ENCODE results near the gene TMOD3.
"Not testable (repeated sequence)": the region's sequence is repeated elsewhere in the genome, so short reads cannot be mapped to it uniquely, and the experiment has no call there.

Gene TMOD3

DNA sequence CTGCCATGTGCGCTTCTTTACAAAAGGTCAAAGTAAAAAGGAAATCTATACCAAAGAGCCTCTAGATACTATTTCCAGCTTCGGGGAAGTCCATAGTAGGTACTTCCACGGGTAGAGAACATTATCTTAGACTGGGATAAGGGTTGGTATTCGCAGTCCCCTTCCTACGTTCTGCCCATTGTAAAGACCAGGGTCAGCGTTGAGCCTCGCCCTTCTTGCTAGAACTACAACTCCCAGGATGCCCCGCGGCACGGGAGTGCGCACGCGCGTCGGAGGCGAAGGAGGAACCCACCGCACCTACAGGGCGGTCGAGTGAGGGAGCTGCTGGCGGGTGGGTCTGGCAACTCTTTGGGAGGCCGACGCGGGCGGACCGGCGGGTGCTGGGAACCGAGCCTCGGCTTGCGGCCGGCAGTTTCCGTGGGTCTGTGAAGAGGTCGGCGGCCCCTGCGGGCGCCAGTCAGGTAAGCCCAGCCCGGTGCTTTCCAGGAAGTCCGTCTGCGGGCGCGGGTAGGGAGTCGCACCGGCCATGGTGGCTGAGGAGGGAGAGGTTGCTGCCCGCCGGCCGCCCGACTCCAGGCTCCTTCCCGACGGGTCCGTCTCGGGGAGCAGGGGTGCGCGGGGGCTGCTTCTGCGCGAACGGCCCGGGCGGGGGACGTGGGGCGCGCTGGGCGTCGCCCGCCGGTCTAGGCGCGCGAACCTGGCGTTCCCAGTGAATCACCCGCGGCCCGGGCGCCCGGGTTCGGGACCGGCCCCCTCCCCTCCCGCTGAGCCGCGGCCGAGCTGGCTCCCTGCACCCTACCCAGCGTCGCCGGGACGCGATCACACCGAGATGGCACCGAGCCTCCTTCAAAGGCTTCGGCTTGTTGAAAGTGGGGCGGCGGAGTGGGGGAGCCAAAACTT, at the start of gene TMOD3:
Gene TMOD3, plus strand, starts transcription at position 278 of the 900 bp plus-strand sequence. CDS start 33,232 bp downstream, outside the sequence.
- DNase-seq: peak; percentile 62

DNA sequence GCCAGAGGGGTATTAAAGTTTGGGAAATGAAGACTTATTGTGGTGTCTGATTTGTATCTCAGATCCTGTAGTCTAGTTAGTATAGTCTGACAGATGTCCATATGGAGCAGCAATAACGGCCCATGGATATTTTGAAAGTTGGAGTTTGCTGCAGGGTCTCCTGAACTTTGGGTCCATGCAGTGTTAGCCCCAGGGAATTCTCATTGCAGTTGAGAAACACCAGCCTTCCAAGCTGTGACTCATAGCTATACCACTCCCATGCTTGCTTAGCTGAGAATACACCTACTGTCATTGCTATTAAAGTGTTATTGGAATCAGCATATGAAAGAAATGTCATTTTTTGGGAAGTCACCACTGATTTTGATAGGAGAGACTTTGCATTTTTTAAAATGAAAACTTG, 48.8 kb upstream of the TMOD3 start:
- no peak for DNase-seq

DNA sequence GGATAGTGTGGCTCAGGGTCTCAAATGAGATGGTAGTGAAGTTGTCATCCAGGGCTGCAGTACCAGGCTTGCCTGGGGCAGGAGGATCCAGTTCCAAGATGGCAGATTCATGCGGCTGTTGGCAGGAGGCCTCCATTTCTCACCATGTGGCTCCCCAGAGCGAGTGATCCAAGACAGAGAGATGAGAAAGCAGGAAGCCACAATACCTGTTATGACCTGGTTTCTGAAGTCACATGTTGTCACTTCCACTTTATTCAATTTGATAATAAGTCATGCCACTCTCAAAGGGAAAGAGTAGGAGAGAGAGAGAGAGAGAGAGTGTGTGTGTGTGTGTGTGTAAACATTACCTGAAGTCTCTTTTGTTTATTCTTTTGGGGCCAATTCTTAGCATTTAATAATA, 47.9 kb upstream of the TMOD3 start:
- DNase-seq: no peak

DNA sequence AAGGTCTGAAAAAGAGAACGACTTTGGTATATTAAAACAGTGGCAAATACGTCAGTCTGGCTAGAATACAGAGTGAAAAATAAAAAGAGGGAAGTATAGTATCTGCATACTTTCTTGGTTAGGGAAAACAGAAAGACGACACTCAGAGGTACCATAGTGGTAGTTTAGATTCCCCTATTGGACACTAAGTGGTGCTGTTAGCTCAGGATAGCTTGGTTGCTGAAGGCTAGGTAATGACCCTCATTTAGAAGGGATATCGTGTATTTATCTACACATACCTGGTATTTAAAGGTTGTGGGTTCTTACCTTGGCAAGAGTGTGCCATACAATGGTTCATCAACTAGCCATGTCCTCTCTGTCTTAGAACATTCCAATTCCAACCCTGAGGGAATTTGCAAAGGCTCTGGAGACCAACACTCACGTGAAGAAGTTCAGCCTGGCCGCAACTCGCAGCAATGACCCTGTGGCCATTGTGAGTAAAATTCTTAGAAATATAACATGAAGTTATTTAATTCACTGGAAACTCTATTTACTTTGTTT, 47.0 kb upstream of the TMOD3 start:
- no peak for DNase-seq

DNA sequence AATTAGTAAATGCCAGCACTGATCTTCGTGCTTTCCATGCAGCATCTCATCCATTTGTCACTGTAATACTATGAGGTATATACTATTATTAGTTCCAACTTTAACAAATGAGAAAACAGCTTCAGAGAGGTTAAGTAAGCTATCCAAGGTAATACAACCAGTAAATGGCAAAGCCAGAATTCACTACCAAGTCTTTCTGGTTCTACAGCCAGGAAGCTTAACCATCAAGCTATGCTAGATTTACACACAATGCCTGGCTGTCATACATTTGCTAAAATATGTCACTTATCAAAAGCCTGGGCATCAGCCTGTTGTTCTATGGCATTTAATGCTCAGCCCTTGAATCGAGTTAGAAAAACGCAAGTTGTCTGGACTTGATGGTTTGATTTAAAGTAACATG, 45.5 kb upstream of the TMOD3 start:
- no peak for DNase-seq

DNA sequence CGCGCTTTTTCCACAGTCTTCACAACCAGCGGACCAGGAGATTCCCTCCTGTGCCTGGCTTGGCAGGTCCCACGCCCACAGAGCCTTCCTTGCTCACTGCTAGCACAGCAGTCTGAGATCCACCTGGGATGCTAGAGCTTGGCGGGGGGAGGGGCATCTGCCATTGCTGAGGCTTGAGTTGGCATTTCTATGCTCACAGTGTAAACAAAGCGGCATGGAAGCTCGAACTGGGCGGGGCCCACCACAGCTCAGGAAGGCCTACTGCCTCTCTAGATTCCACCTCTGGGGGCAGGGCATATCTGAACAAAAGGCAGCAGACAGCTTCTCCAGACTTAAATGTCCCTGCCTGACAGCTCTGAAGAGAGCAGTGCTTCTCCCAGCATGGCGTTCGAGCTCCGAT, 42.3 kb upstream of the TMOD3 start:
- DNase-seq: not testable (repeated sequence)

DNA sequence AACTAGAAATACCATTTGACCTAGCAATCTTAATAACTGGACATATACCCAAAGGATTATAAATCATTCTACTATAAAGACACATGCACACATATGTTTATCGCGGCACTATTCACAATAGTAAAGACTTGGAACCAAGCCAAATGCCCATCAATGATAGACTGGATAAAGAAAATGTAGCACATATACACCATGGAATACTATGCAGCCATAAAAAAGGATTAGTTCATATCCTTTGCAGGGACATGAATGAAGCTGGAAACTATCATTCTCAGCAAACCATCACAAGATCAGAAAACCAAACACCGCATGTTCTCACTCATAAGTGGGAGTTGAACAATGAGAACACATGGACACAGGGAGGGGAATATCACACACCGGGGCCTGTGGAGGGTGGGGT, 37.0 kb upstream of the TMOD3 start:
- not testable (repeated sequence) for DNase-seq

DNA sequence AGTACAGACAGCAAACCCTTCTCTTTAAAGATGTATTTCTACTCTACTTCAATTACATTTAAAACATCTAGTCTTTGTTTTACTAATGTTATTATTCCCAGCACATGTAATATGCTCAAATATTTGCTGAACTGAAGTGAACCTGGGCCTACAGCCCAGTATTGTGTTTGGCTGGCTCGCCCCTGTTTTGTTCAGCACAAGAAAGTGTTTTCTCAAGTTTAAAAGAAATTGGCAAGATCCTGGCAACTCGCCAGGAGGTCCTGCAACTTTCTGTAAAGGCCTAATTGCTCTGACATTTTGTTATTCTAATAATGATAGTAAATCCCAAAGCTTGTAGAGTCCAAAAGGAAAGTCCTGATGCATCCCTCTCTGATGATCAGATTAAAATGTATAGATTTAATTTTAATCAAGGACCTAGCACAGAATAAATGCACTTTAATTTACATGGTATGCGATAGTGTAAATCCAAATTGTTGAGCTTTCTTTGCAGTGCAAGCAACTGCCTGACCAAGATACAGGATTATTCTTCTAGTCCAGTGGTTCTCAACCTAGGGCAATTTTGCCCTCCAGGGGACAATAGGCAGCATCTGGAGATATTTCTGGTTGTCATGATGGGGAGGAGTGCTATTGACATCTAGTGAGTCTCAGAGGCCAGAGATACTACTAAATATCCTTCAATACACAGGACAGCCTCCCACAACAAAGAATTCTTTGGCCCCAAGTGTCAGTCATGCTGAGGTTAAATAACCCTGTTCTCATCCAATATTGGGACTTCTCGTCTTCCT, 35.7 kb upstream of the TMOD3 start:
- no peak for DNase-seq

DNA sequence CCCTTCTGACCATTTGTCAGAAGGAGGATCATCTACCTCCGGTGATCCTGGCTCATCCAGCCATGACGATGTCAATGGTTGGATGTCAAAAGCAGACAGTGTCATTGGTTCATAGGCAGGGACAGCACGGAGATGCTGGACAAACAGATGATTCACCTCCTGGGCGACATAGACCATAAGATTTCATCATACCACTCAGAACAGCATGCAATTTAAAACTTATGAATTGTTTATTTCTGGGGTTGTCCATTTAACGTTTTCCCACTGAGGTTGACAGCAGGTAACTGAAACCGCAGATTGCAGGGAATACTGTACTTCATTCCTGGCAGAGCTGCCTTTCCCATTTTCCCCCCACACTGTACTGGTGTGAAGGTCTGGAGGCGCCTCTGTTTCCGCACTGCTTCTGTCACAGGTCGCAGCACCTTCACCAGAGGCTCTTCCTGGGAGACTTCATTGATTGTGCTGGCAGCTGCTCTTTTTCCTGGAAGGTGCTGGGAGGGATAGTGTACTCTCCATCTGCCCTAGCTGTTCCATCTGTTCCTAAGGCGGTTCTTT, 32.5 kb upstream of the TMOD3 start:
- peak; percentile 10 for DNase-seq

DNA sequence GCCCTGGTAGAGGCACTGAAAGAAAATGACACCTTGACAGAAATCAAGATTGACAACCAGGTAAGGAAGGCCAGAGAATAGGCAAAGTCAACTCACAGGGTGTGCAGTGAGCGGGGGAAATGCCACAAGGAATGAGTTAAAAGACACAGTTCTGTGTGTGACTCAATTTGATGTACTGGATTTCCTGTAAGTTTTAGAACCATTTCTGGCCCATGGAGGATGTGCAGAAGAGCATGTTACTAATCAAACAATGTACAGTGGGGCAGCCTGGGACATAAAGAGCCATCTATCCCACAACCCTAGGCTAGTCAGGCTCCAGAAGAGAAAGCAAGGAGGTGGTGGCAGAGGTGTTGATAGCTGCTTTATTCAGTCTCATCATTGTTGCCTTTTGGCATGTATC, 31.2 kb upstream of the TMOD3 start:
- no peak for DNase-seq

DNA sequence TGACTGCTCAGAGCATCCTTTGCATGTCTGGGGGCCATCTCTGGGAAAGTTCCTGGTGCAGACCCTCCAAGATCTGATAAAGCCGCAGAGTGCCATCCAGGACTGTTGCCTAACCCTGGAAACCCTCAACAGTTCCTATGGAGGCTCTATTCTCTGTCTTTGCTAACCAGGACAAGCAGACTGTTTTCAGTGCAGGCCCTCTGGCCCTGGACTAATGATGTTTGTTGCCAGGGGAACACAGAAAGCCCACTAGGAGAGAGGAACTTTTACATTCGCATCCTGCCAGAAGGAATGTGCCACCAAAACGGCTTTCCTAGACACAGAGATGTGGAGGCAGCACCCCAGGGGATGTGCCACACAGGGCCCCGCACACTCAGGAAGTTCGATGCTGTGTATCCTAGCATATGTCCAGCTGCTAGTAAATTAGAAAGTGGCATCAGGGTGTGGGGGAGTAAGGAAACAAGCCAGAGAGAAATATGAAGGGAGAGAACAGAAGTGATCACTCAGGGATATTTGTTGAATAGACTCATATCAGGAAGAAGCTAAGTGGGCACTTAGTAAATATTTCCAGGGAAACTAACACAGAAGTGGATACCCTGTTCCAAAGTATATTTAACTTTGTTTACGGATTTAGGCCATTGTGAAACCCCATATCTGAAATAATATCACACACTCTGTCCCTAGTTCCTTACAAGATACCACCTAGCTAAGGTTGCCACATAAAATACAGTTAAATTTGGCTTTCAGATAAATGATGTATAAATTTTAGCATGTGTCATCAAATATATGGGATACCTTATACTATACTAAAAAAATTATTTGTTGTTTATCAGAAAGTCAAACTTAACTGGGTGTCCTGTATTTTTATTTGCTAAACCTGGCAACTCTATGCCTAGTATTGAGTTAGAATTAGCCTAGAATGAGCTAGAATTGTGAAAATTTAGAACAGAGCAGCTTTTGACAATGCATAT, 29.9 kb upstream of the TMOD3 start:
- no peak for DNase-seq

DNA sequence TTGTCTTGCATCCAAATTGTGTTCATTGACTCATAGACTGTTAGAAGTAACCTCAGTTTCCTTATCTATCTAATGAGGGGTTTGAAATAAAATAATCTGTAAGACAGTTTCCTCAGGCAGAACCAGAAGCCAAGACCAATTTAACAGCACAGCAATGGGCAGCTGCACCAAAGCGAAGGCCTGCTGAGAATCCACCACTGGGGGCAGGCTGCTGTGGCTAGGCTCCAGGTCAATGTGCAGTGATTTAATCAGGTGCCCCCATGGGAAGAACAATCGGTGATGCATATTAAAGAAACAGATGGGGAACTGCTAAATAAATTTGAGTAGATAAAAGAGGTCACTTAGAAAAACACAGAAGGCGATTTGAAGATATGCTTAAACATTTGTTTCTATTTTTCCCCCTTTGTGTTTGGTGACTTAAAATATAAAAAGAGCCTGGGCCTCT, 28.0 kb upstream of the TMOD3 start:
- DNase-seq: no peak

DNA sequence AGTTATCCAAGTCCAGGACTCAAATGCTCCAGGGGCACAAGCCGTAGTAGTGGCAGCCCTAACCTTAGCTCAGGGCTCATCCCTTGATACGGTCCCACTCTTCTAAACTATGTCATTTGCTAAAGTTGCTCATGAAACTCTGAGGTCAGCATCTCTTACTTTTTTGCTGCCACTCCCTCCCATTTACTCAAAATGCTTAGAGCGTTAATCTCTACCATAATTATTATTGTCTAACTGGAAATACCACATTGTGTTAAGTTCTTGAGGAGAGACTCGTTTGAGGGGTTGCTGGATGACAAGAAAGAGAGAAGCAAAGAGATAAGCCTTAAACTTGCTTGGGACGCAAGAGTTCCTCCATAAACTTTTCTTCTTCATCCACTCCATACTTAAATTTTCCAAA, 26.9 kb upstream of the TMOD3 start:
- DNase-seq: no peak

DNA sequence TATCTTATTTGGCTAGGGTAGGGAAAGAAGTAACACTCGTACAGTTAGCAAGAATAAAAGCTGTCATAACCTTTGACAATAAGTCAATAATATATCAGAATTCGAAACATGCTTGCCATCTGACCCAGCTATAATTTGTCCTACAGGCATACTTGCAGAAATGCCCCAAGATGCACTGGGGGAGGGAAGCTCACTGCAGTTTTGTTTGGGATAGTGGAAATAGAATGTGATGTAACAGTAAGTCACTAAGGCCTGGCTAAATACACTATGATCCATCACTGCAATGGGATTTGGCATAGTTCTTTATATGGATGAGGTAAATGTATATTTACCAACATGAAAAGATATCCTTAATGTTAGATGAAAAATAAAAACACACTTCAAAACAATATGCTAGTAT, 25.5 kb upstream of the TMOD3 start:
- no peak for DNase-seq

DNA sequence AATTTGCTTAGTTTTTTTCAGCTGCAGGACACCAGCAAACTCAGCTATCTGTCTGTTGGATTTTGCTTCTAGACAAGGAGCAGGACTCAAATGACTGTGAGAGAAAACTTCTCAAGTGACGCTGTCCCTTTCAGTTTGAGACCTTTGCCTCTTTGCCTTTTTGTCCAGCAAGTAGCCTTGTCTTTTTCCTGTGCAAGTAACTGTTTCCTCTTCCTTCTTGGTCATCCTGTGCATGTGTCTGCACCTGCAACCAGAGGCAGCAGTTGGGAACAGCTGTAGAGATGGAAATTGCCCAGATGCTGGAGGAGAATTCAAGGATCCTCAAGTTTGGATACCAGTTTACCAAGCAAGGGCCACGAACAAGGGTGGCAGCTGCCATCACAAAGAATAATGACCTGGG, 23.3 kb upstream of the TMOD3 start:
- no peak for DNase-seq

DNA sequence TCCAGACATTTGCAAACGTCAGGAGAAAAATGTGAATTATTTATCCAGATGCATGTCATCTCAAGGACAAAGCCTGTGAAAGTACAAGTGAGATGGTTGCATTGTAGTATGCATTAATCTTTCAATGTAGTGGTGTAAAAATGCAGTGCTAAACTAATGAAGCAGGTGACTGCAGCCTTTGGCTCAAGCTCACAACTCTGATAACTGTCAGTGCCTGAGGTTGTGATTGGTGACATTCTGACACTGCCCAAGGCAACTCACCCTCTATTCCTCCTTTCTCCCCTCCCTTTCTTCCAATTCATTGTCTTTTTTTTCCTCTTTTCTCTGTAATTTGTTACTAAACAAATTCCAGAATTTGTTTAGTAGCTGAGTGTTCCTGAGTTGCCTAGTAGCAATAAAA, 20.0 kb upstream of the TMOD3 start:
- no peak for DNase-seq

DNA sequence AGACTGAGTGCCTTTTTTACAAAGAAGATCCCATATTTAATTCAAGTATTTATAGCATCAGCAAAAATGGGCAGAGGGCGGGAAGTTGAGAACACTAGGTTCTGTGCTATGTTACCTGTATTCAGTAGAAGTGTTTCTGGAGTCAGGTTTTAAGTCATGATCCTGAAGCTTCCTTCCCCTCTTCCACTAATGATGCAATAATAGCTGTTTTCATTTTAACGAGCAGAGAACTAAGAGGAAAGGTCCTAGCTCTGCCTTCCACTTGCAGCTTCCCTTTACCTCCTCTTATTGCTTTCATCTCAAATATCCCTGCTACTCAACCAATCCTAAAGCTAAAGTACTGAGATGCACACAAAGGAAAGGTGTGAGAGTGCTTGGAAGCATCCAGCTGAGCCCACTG, 16.9 kb upstream of the TMOD3 start:
- DNase-seq: no peak

DNA sequence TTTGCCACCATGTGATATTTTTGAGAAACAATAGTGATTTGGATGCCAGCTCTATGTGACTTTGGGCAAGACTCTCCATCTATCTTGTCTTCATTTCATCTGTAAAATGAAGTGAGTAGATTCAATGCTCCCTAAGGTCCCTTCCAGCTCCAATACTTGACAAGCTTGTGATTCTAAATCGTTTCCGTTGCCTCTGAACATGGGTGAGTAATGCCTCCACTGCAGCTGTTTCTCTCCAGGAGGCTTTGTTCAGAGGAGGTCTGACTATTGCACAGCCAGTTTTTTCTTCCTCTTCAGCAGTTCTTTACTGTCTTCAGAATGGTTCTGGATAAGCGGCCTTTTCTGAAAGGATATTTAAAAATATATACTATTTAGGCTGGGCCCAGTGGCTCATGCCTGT, 14.8 kb upstream of the TMOD3 start:
- DNase-seq: no peak

DNA sequence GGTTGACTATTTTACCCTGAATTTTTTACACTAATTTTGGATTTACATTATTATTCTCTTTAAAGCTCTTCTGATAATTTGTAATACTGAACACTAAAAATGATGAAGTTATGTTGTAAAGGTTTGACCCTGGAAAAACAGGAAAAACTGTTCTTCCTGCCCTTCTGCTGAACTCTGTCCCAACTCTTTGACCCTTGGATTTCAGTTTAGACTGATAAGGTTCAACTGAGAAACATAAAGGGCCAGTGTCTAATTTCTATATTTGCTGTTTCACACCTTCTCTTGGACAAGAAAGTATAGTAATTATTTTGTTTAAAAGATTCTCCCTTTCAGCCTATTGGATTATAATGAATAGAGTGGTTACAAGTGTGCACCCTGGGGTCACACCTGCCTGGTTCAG, 12.8 kb upstream of the TMOD3 start:
- no peak for DNase-seq

DNA sequence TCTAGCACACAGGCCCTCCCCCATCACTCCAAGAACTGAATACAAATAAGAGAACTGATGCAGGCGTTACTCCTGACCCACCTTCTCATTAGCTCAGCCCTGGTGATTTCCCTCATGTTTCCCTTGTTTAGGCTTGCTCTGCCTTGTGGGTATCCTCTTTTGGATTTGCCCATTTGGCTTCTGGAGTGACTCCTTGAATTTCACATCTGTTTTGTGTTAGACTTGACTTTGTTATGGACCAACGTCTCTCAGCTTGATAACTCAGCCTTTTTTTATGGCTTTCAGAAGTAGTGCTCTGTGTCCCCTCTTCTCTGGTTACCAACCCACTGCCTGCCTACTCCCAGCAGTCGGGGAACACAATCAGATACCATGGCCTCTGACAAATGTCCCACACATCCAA, 11.3 kb upstream of the TMOD3 start:
- DNase-seq: no peak

DNA sequence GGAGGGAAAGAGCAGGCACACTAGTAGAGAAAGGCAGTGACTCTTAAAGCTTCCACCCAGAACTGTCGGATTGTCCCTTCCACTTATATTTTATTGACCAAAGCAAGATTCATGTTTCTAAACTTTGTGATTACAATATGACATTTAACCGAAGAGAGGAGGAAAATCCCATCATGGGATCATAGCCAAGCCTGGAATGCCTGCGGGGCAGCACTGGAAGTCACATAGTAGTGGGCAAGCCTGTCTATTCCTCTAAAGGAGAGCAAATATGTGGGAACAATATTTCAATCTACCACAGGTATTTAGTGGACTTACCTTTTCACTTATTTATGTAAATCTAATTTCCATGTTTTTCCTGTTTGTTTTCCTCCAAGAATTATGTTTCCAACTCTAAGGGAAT, 3.8 kb upstream of the TMOD3 start:
- no peak for DNase-seq

Measured in kidney glomerular epithelial cell (primary cell).